HG02623 (cell line): ENCODE results near the gene TP53TG5.
"Not testable (repeated sequence)": the region's sequence is repeated elsewhere in the genome, so short reads cannot be mapped to it uniquely, and the experiment has no call there.

Experiments used
- ATAC-seq: cut with Tn5 transposase; IDR thresholded peaks from one replicate; pipeline ENCODE4 v1.9.1; 2021; ENCODE audit warnings: moderate library complexity; ENCODE audit not compliant: unreplicated experiment

Gene TP53TG5

GRCh38 chr20:45366631-45367030, 11.5 kb downstream of the TP53TG5 start:
- no peak for ATAC-seq

GRCh38 chr20:45366192-45366591, 11.9 kb downstream of the TP53TG5 start:
- ATAC-seq = no peak

- no peak for ATAC-seq
Observed at GRCh38 chr20:45365444-45365970, 12.6 kb downstream of the TP53TG5 start.

GRCh38 chr20:45363611-45364492, 14.3 kb downstream of the TP53TG5 start:
- ATAC-seq = no peak

- ATAC-seq = peak; percentile 87
Observed at GRCh38 chr20:45362804-45363610, 15.1 kb downstream of the TP53TG5 start, which contains the start of gene SYS1. SYS1 (plus strand) TSS chr20:45363156; CDS start chr20:45363532, 376 bp downstream.

- no peak for ATAC-seq
Observed at GRCh38 chr20:45361793-45362192, 16.3 kb downstream of the TP53TG5 start.

- ATAC-seq = no peak
Observed at GRCh38 chr20:45359406-45360148, 18.5 kb downstream of the TP53TG5 start.

GRCh38 chr20:45359069-45359405, 19.1 kb downstream of the TP53TG5 start:
- ATAC-seq = no peak

GRCh38 chr20:45358282-45359068, 19.6 kb downstream of the TP53TG5 start:
- no peak for ATAC-seq

GRCh38 chr20:45355209-45356084, 22.7 kb downstream of the TP53TG5 start:
- ATAC-seq = no peak

GRCh38 chr20:45354423-45355208, 23.5 kb downstream of the TP53TG5 start:
- ATAC-seq = no peak

GRCh38 chr20:45353746-45354145, 24.4 kb downstream of the TP53TG5 start:
- no peak for ATAC-seq

- no peak for ATAC-seq
Observed at GRCh38 chr20:45352729-45353128, 25.4 kb downstream of the TP53TG5 start.

GRCh38 chr20:45350795-45351194, 27.3 kb downstream of the TP53TG5 start:
- not testable (repeated sequence) for ATAC-seq

- no peak for ATAC-seq
Observed at GRCh38 chr20:45350217-45350616, 27.9 kb downstream of the TP53TG5 start.

- no peak for ATAC-seq
Observed at GRCh38 chr20:45347936-45348778, 30.0 kb downstream of the TP53TG5 start, which contains the start of gene SDC4. SDC4 (minus strand) TSS chr20:45348424; CDS start chr20:45348384, 40 bp downstream.

- no peak for ATAC-seq
Observed at GRCh38 chr20:45347297-45347935, 30.7 kb downstream of the TP53TG5 start.
